GM12878 (cell line): Measurements from ENCODE around the gene DENND1A.

Experiments used
- BHLHE40 ChIP-seq, 2 experiments: fragments of 450-650 bp in 1 of 2; IDR thresholded peaks; 2 replicates each; pipeline ENCODE4 v1.6.1; 2011 to 2017; ENCODE audit warnings: low read depth in 2 of 2, borderline replicate concordance in 1 of 2, improper control_type of control experiment in 1 of 2, low read length in 1 of 2, mild to moderate bottlenecking in 1 of 2
- CBFB ChIP-seq: IDR thresholded peaks from 2 replicates; pipeline ENCODE4 v1.6.1; 2016; ENCODE audit warnings: antibody characterized with exemption, low read depth
- CTCF ChIP-seq, 3 experiments: IDR thresholded peaks in 2 of 3; conservative IDR thresholded peaks in 1 of 3; 2 replicates each; pipeline ENCODE4 v1.5.1; 2011; ENCODE audit warnings: low read depth in 3 of 3, low read length in 3 of 3, mild to moderate bottlenecking in 3 of 3, control low read depth in 2 of 3, moderate library complexity in 2 of 3, inconsistent platforms in 1 of 3, mixed read lengths in 1 of 3; ENCODE audit not compliant: control insufficient read depth in 2 of 3, insufficient read depth in 1 of 3; ENCODE audit errors: extremely low read depth in 1 of 3
- EED ChIP-seq: sonication (generic); IDR thresholded peaks from 2 replicates; pipeline ENCODE4 v1.6.1; 2016; ENCODE audit warnings: antibody characterized with exemption, low read depth
- EGR1 ChIP-seq, 2 experiments: IDR thresholded peaks; 1 replicate in 1 of 2; 2 replicates in 1 of 2; pipeline ENCODE4 v1.6.1; 2011 to 2012; ENCODE audit warnings: low read depth in 2 of 2, low read length in 2 of 2, borderline replicate concordance in 1 of 2, mild to moderate bottlenecking in 1 of 2, moderate library complexity in 1 of 2
- JUND ChIP-seq: IDR thresholded peaks from 2 replicates; pipeline ENCODE4 v1.6.1; 2012; ENCODE audit warnings: low read depth, mild to moderate bottlenecking, low read length, improper control_type of control experiment, moderate library complexity
- NFYB ChIP-seq: IDR thresholded peaks from 2 replicates; pipeline ENCODE4 v1.6.1; 2011; ENCODE audit warnings: low read depth, mild to moderate bottlenecking, low read length, improper control_type of control experiment, moderate library complexity; ENCODE audit not compliant: insufficient read depth
- ZSCAN29 ChIP-seq: fragments of 450-650 bp; IDR thresholded peaks from 2 replicates; pipeline ENCODE4 v1.6.1; 2017; ENCODE audit warnings: mild to moderate bottlenecking, moderate library complexity

GRCh38 chr9:123973590-123974223 lies 43.8 kb upstream of the DENND1A start:
- TF ChIP-seq JUND (no peak), CTCF (IDR thresholded peaks at IDR 0.05 in 2 of 3, conservative IDR thresholded peaks at IDR 0.05 in 1 of 3; ENCODE audit: control insufficient read depth in 2 of 3, extremely low read depth in 1 of 3, insufficient read depth in 1 of 3, low read depth in 3 of 3, low read length in 3 of 3) (no peak), ZSCAN29 (no peak), EGR1 (IDR thresholded peaks at IDR 0.05; ENCODE audit: borderline replicate concordance in 1 of 2, low read depth in 2 of 2, low read length in 2 of 2) (no peak), EED (no peak), NFYB (no peak), CBFB (no peak), BHLHE40 (IDR thresholded peaks at IDR 0.05; ENCODE audit: borderline replicate concordance in 1 of 2, low read depth in 2 of 2, low read length in 1 of 2) (no peak)
